ENCODE data around the gene FAM200A.
"Not testable (repeated sequence)": the region's sequence is repeated elsewhere in the genome, so short reads cannot be mapped to it uniquely, and the experiment has no call there.

The FAM200A gene

GRCh38 chr7:99504281-99504602 is 47.7 kb downstream of the FAM200A start:
- peak; percentile 96 for DNase-seq (ENCODE audit: low spot score)

GRCh38 chr7:99501236-99501635 is 50.7 kb downstream of the FAM200A start:
- DNase-seq (ENCODE audit: low spot score), result not testable (repeated sequence)

- DNase-seq (ENCODE audit: low spot score), result no peak
Observed at GRCh38 chr7:99500637-99501009, 51.3 kb downstream of the FAM200A start.

GRCh38 chr7:99499721-99500636 is 51.9 kb downstream of the FAM200A start, which contains the start of gene ZNF394:
TSS of gene ZNF394 (minus strand) at chr7:99500281. CDS start at chr7:99500093, 188 bp downstream.
- peak; percentile 87 for DNase-seq (ENCODE audit: low spot score)

- no peak for DNase-seq (ENCODE audit: low spot score)
Observed at GRCh38 chr7:99499371-99499720, 52.6 kb downstream of the FAM200A start.

- DNase-seq (ENCODE audit: low spot score), result no peak
Observed at GRCh38 chr7:99498546-99498944, 53.4 kb downstream of the FAM200A start.

GRCh38 chr7:99497766-99498545 is 54.0 kb downstream of the FAM200A start:
- no peak for DNase-seq (ENCODE audit: low spot score)

Data from HuH-7.5 (cell line).